ENCODE data around the gene TUBG1.
"Not testable (repeated sequence)": the region's sequence is repeated elsewhere in the genome, so short reads cannot be mapped to it uniquely, and the experiment has no call there.

The TUBG1 gene

GRCh38 chr17:42578282-42578869 lies 31.1 kb upstream of the TUBG1 start:
- peak; percentile 51 to 65 for DNase-seq (ENCODE audit: low read depth in 2 of 2)

GRCh38 chr17:42579794-42580551 lies 29.5 kb upstream of the TUBG1 start:
- DNase-seq (ENCODE audit: low read depth in 2 of 2): no peak

DNA sequence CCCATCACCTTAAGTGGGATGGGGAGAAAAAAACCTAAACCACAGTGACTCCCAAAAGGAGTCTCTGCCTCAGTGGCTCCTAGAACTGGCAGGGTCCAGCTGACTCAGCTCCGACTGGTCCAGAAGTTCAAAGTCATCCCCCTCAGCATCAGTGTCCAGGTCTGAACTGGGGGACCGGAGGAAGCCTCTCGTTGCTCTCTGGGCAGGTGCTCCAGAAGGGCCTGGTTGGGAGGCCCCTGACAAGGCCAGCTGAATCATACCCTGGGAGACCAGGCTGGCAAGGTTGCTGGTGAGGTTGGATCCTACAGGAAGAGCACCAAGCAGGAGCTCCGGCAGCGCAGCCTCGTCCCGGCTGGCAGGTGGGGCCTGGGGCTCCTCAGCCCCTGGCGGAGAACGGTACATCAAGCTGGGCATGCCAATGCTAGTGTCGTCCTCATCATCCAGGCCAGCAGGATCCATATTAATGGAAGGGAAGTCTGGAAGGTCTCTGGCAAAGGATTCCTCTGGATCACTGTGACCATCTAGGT lies 27.7 kb upstream of the TUBG1 start:
- DNase-seq (ENCODE audit: low read depth in 2 of 2): no peak

DNA sequence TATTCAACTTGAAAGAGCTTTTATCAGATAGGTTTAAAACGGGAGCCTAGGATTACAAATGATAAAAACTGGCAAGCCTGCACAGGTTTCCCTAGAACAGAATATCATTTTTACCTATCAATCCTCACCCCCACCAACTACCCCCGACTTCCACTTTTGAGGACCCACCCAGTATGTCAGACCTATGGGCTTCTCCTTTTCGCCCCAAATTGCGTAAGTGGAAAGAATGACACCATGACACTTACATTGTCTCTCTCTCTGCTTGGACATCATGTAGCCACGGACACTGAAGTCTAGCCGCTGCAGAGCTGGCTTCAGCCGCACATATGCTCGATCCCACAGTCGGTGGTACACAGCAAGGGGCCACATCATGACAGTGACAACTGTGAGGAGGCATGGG lies 24.6 kb upstream of the TUBG1 start:
- DNase-seq (ENCODE audit: low read depth in 2 of 2): no peak

DNA sequence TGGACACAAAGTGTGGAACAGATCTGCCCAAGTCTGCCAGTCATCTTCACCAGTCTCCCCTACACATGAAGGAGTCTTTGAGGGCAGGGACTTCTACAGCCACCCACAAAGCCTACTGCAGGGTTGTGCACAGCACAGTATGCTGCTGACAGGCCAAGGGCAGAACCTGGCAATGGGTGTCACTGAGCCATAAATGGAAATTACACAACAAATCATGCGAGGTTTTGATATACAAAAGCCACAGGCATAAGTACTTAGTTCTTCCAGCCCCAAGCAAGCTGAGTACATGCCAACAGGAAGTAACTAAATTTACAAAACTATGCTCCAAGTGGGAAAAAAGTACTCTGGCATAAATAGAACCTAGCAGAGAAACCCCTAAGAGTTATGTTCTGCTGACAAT lies 24.1 kb upstream of the TUBG1 start:
- DNase-seq (ENCODE audit: low read depth in 2 of 2): no peak

- no peak for DNase-seq (ENCODE audit: low read depth in 2 of 2)
These were observed 22.8 kb upstream of the TUBG1 start for GRCh38 chr17:42586514-42587230.

DNA sequence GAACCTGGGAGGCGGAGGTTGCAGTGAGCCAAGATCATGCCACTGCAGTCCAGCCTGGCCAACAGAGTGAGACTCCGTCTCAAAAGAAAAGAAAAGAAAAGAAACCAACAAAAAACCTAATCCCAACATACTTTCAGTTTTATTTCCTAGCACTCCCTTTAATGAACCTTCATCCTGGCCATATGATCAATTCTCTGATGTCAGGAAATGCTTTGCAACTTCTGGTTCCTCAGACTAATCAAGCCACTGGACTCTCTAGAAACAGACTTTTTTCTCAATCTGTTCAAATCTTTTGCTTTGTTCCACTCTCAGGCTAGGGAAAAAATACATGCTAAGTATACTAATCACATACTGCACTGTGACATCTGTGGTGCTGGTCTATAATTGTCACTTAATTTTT lies 18.6 kb upstream of the TUBG1 start:
- no peak for DNase-seq (ENCODE audit: low read depth in 2 of 2)

DNA sequence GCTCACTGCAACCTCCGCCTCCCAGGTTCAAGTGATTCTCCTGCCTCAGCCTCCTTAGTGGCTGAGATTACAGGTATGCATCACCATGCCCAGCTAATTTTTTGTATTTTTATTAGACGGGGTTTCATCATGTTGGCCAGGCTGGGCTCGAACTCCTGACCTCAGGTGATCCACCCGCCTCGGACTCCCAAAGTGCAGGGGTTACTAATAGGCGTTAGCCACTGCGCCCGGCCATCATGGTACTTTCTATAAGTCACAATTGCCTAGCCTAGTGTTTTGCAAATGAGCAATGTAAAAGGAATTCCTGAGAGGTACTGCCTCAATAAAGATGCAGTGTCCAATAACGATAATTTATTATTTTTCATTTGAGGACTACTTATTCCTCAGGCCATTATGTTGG lies 18.1 kb upstream of the TUBG1 start:
- DNase-seq (ENCODE audit: low read depth in 2 of 2): no peak

DNA sequence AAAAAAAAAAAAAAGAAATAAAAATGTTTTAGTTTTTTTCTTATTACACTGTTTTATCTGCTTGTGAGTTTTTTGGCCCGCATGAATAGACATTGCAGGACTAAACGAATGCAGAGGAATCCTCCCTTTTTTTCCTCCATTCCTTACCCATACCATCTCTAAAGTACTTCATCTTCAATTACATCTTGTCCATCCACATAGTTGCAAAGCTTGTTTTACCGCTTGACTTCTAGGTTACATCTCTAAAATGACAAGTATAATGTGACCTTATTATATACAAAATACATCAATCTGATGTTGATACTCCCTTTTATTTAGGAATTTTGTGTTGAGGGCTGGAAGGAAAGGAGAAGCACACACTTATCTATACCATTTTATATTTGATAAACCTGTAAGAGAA lies 13.1 kb upstream of the TUBG1 start:
- DNase-seq (ENCODE audit: low read depth in 2 of 2): no peak

- no peak for DNase-seq (ENCODE audit: low read depth in 2 of 2)
These were observed 10.6 kb upstream of the TUBG1 start for GRCh38 chr17:42598905-42599304.

- DNase-seq (ENCODE audit: low read depth in 2 of 2): no peak
These were observed 6.2 kb upstream of the TUBG1 start for GRCh38 chr17:42603318-42603717.

DNA sequence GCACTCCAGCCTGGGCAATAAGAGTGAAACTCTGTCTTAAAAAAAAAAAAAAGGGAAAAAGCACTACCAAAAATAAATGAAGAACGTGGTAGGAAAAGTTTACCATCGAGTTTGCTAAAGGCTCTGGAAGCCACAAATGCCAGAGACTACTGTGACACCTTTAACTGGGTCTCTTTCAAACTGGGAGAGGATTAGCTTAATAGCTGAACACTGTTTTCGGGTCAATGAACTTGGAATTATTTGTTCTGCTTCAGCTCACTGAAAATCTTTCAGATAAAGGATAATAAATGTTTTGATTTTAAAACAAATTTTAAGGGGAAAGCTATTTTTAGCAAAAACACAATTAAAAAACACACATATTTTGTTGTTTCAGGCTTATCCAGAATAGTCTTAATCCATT lies 1.7 kb upstream of the TUBG1 start:
- DNase-seq (ENCODE audit: low read depth in 2 of 2): no peak

GRCh38 chr17:42608305-42609181 lies 940 bp upstream of the TUBG1 start:
- DNase-seq (ENCODE audit: low read depth in 2 of 2): peak in 1 of 2 donors; percentile 6

- peak in 1 of 2 donors; percentile 15 for DNase-seq (ENCODE audit: low read depth in 2 of 2)
These were observed 625 bp downstream of the TUBG1 start for GRCh38 chr17:42609814-42610801.

DNA sequence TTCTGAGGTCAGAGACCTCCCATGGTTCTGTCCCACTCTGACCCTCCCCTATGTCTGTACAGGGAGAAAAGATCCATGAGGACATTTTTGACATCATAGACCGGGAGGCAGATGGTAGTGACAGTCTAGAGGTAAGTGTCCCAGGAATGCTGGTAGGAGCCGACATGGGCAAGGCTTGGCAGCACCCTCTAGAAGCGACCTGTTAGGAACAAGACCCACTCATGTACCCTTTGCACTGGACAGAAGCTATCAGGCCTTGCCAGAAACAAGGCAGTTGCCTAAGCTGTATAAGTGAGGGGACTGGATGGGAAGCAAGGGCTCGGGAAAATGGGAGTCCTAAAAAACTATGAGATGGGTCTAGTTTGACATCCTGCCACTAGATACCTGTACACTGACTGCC lies 2.5 kb downstream of the TUBG1 start:
- no peak for DNase-seq (ENCODE audit: low read depth in 2 of 2)

DNA sequence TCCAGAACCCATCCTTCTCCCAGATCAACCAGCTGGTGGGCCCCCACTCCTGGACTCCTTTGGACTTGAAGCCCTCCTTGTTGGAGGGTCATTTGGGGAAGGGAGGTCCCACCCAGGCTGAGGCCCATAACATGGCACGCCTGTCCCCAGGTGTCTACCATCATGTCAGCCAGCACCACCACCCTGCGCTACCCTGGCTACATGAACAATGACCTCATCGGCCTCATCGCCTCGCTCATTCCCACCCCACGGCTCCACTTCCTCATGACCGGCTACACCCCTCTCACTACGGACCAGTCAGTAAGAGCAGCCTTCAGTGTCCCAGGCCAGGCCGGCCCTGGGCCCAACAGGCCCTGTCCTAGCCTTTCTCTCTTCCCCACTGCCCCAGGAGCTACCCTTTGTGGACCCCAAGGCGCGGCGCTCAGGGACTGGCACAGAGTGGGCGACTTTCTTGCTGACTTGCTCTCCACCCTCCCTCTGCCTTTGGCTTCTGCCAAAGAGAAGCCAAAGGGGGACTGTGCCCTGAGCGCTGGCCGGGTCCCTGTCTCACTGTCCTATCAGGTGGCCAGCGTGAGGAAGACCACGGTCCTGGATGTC lies 4.3 kb downstream of the TUBG1 start:
- DNase-seq (ENCODE audit: low read depth in 2 of 2): no peak

DNA sequence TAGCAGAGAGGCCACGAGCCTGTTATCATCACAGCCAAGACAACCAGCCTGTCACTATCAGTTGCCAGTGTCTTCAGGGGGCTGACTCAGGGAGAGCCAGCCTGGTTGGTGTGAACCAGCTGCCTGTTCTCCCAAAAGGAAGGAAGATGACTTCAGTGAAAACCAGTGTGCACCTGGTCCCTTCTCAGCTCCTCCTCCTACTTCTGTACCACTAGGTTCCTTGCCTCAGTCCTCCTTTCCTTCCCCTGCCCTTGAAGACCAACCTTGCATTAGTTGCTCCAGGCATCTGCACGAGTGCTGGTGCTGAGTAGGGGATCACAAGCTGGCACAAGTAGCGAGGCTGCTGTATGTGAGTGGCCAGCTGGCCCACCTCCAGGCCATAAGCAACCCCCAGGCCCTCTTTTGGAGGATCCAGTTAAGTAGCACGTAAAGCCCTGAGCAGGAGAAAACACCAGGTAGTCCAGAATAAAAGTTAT lies 8.5 kb downstream of the TUBG1 start:
- DNase-seq (ENCODE audit: low read depth in 2 of 2): no peak

DNA sequence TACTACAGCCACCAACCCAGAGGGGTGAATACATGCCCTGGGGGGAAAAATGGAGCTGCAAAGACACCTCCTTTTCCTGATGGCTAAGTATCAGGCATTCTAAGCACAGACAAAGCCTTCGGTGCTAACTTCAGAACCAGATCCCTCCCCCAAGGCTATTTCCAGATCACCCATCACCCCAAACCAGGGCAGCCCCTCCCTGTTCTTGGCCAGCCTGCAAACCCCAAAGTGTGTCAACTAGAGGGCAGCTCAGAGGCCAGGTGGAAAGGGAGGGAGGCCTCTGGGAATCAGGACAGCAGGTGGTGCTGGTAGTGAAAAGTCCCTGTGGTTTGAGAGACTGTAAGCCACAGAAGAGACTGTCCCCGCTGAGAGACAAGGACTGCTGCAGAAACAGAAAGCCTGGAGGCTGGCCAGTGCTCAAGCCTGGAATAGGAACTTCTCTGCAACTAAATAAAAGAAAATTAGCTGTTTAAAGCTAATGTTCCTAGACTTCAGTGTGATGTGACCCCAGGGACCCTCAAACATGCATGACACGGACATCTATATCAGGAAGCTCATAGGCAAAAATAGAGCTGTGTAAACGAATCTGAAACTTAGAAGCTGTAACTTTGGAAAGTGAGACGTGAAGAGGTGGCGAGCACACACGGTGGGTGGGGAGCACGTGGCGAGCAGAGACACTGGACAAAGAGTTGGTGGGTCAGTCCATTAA lies 9.1 kb downstream of the TUBG1 start:
- no peak for DNase-seq (ENCODE audit: low read depth in 2 of 2)

DNA sequence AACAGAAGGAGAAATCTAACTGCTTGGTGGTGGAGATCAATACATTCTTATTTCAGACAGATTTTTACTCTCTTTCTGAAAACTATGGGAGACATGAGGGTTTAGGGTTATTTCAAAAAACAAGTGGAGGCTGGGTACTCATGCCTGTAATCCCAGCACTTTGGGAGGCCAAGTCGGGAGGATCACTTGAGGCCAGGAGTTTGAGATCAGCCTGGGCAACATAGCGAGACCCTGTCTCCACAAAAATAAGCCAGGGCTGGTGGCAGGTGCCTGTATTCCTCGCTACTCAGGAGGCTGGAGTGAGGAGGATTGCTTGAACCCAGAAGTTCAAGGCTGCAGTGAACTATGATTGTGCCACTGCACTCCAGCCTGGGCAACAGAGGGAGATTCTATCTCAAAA lies 12.5 kb downstream of the TUBG1 start:
- DNase-seq (ENCODE audit: low read depth in 2 of 2): not testable (repeated sequence)

Measured in stimulated activated CD4-positive, alpha-beta T cell treated with anti-CD3 and anti-CD28 coated beads, Interleukin-1b, Interleukin-23, amount 100 ng/mL, for 4 hours (primary cell).